Activated CD4-positive, alpha-beta T cell treated with anti-CD3 and anti-CD28 coated beads, Interleukin-2, Interleukin-6, amounts not matched to agents 100 ng/mL and 50 ng/mL, durations not matched to agents 16 hours and 8 hours (primary cell): Measurements from ENCODE around the gene RTN4R.

Source experiments
- DNase-seq: peaks from one replicate; pipeline ENCODE4 v3.0.0-alpha.2; 2020

Gene RTN4R

GRCh38 chr22:20226760-20227350 is 41.3 kb downstream of the RTN4R start:
- no peak for DNase-seq

- no peak for DNase-seq
These were observed 41.9 kb downstream of the RTN4R start for GRCh38 chr22:20226077-20226716.

GRCh38 chr22:20225693-20225966 is 42.5 kb downstream of the RTN4R start:
- DNase-seq = no peak

GRCh38 chr22:20224917-20225692 is 43.0 kb downstream of the RTN4R start:
- no peak for DNase-seq

GRCh38 chr22:20224256-20224626 is 43.9 kb downstream of the RTN4R start:
- DNase-seq = no peak

- DNase-seq = no peak
These were observed 44.5 kb downstream of the RTN4R start for GRCh38 chr22:20223421-20224255.

GRCh38 chr22:20222764-20223420 is 45.2 kb downstream of the RTN4R start:
- no peak for DNase-seq

- no peak for DNase-seq
These were observed 46.4 kb downstream of the RTN4R start for GRCh38 chr22:20221421-20222340.

- no peak for DNase-seq
These were observed 47.5 kb downstream of the RTN4R start for GRCh38 chr22:20220629-20221026.

- no peak for DNase-seq
These were observed 48.2 kb downstream of the RTN4R start for GRCh38 chr22:20219667-20220628.

GRCh38 chr22:20218987-20219386 is 49.1 kb downstream of the RTN4R start:
- no peak for DNase-seq

- DNase-seq = no peak
These were observed 49.7 kb downstream of the RTN4R start for GRCh38 chr22:20218326-20218872.

- DNase-seq = no peak
These were observed 50.6 kb downstream of the RTN4R start for GRCh38 chr22:20217563-20217962.

- DNase-seq = no peak
These were observed 51.1 kb downstream of the RTN4R start for GRCh38 chr22:20216863-20217499.

- no peak for DNase-seq
These were observed 52.4 kb downstream of the RTN4R start for GRCh38 chr22:20215742-20216141.

GRCh38 chr22:20214853-20215252 is 53.3 kb downstream of the RTN4R start:
- DNase-seq = no peak

- no peak for DNase-seq
These were observed 54.0 kb downstream of the RTN4R start for GRCh38 chr22:20213833-20214708.

GRCh38 chr22:20212754-20213699 is 55.1 kb downstream of the RTN4R start:
- no peak for DNase-seq
